Natural killer cell (primary cell): ENCODE measurements around the gene MTOR. TPM values are rescaled to one million over a fixed set of nuclear protein-coding genes. Genes with fewer than 3 reads are reported as not detected.
A peak's percentile ranks its signal among the peaks of the same experiment; 100 is the strongest.
"Not testable (repeated sequence)": the region's sequence is repeated elsewhere in the genome, so short reads cannot be mapped to it uniquely, and the experiment has no call there.

Experiments
- ATAC-seq, 3 donors: fragments of 150-1000 bp in 2 of 3; fragments of 200-7000 bp in 1 of 3; cut with Tn5 transposase; 1 replicate in 1 of 3; 2 replicates in 2 of 3; pipeline ENCODE4 v1.10.0; 2021; ENCODE audit warnings: mild to moderate bottlenecking in 2 of 3, moderate library complexity in 2 of 3
- DNase-seq, 2 donors: peaks; one replicate each; pipeline versions ENCODE4 v3.0.0 to v3.0.0-alpha.2; 2013 to 2021; ENCODE audit warnings: mixed read lengths in 1 of 2
- H3K27ac ChIP-seq: one replicate; pipeline ENCODE4 v1.5.1; 2013; ENCODE audit warnings: mild to moderate bottlenecking, low read length
- H3K27me3 ChIP-seq: one replicate; pipeline ENCODE4 v1.6.1; 2013; ENCODE audit warnings: low read length; ENCODE audit not compliant: control insufficient read depth, insufficient read depth
- H3K36me3 ChIP-seq: one replicate; pipeline ENCODE4 v1.6.1; 2013; ENCODE audit warnings: low read length; ENCODE audit not compliant: control insufficient read depth, insufficient read depth
- H3K4me1 ChIP-seq: one replicate; pipeline ENCODE4 v1.6.1; 2013; ENCODE audit warnings: low read length; ENCODE audit not compliant: control insufficient read depth, insufficient read depth
- H3K4me3 ChIP-seq: one replicate; pipeline ENCODE4 v1.5.1; 2013; ENCODE audit warnings: low read length
- H3K9me3 ChIP-seq: one replicate; pipeline ENCODE4 v1.6.1; 2013; ENCODE audit warnings: low read length; ENCODE audit not compliant: control insufficient read depth, insufficient read depth
- H3K27ac Mint-ChIP-seq, 2 donors: one replicate each; pipeline ENCODE4 v1.8.0; 2022; ENCODE audit warnings: mild to moderate bottlenecking in 2 of 2, mixed read lengths in 2 of 2, moderate library complexity in 1 of 2
- H3K27me3 Mint-ChIP-seq, 2 donors: one replicate each; pipeline ENCODE4 v1.8.0; 2022; ENCODE audit warnings: low read depth in 2 of 2, mixed read lengths in 2 of 2
- H3K36me3 Mint-ChIP-seq: one replicate; pipeline ENCODE4 v1.8.0; 2022; ENCODE audit warnings: mixed read lengths
- H3K4me1 Mint-ChIP-seq, 2 donors: one replicate each; pipeline ENCODE4 v1.8.0; 2022; ENCODE audit warnings: mixed read lengths in 2 of 2
- H3K4me3 Mint-ChIP-seq: one replicate; pipeline ENCODE4 v1.8.0; 2022; ENCODE audit warnings: mild to moderate bottlenecking, moderate library complexity, mixed read lengths
- H3K9me3 Mint-ChIP-seq, 2 donors: one replicate each; pipeline ENCODE4 v1.8.0; 2022; ENCODE audit warnings: mixed read lengths in 2 of 2
- CTCF ChIP-seq: fragments of 200-600 bp; IDR thresholded peaks from one replicate; pipeline ENCODE4 v1.8.0; 2022; ENCODE audit warnings: antibody characterized with exemption
- WGBS: methylation state at CpG from one replicate; pipeline ENCODE4 v1.1.7; 2013; ENCODE audit warnings: missing lambda C conversion rate; ENCODE audit not compliant: insufficient coverage; 5-methylcytosine and 5-hydroxymethylcytosine counted together
- intact Hi-C: fragments of 100-400 bp; cut with micrococcal nuclease; formaldehyde crosslinking; loops from one replicate; pipeline ENCODE4 v1.14.2; 2022
- total RNA-seq, 4 donors: library from RNA; stranded (reverse); fragments of 120-200 nt in 1 of 4; gene quantifications; one replicate each; pipeline versions ENCODE4 v1.2.3 to v1.2.4, GENCODE V29; 2013 to 2022

Gene MTOR
- total RNA-seq, 3 donors from 2014 or later (not counting 1 experiment from before 2014, with no cell fraction given), result 42.7 to 54.6 (median 43.7) TPM

- WGBS, result 17% methylated on average over 4 of the region's 5 CpGs
- no peak for DNase-seq
- H3K9me3 ChIP-seq, result no peaks in the 10 kb centered on the region
- peaks cover 13 to 16% of the 10 kb centered on the region in 2 donors for H3K4me1 Mint-ChIP-seq
- intact Hi-C loops, result loop anchor here (1.0 kb wide), 2 partner anchors 39 to 62 kb away; partner anchors contain the start of gene SRM
- H3K27ac ChIP-seq, result peak overlapping the region; percentile 71
- H3K4me3 ChIP-seq, result peak overlapping the region; percentile 88
- H3K36me3 ChIP-seq, result peaks cover 24% of the 10 kb centered on the region
- H3K4me1 ChIP-seq, result peaks cover 13% of the 10 kb centered on the region
- peak overlapping the region; percentile 98 for H3K4me3 Mint-ChIP-seq
- H3K9me3 Mint-ChIP-seq, result no peaks in the 10 kb centered on the region
- no peaks in the 10 kb centered on the region for H3K27me3 ChIP-seq
- no peak for TF ChIP-seq CTCF
- no peaks in the 10 kb centered on the region for H3K36me3 Mint-ChIP-seq
- ATAC-seq, result no peak
- peak overlapping the region; percentile 89 to 92 for H3K27ac Mint-ChIP-seq
- H3K27me3 Mint-ChIP-seq, result no peaks in the 10 kb centered on the region
Observed at GRCh38 chr1:11098931-11099309, 163.4 kb downstream of the MTOR start.

GRCh38 chr1:11083784-11084183 lies 178.6 kb downstream of the MTOR start:
- intact Hi-C loops, H3K4me3 Mint-ChIP-seq, H3K27me3 Mint-ChIP-seq, H3K9me3 ChIP-seq, H3K4me1 Mint-ChIP-seq, H3K27me3 ChIP-seq, H3K27ac Mint-ChIP-seq, H3K4me3 ChIP-seq, H3K9me3 Mint-ChIP-seq, H3K27ac ChIP-seq, H3K4me1 ChIP-seq, ATAC-seq, DNase-seq: not testable (repeated sequence)
- H3K36me3 ChIP-seq, result peaks cover 52% of the 10 kb centered on the region
- H3K36me3 Mint-ChIP-seq, result peaks cover 35% of the 10 kb centered on the region
- WGBS, result no CpG with 5 or more reads among the region's 3 CpGs

GRCh38 chr1:11080931-11081330 lies 181.4 kb downstream of the MTOR start:
- 89% methylated on average over 12 of the region's 12 CpGs for WGBS
- H3K27me3 Mint-ChIP-seq, result no peaks in the 10 kb centered on the region
- H3K4me1 Mint-ChIP-seq, result no peaks in the 10 kb centered on the region
- no peak overlapping the region for H3K4me3 Mint-ChIP-seq
- no peak for TF ChIP-seq CTCF
- ATAC-seq (no peak), DNase-seq (no peak)
- Histone ChIP-seq H3K27ac (no peak overlapping the region), H3K27me3 (no peaks in the 10 kb centered on the region), H3K4me1 (no peaks in the 10 kb centered on the region), H3K36me3 (peaks cover 56% of the 10 kb centered on the region), H3K4me3 (no peak overlapping the region), H3K9me3 (no peaks in the 10 kb centered on the region)
- H3K27ac Mint-ChIP-seq, result no peak overlapping the region
- H3K9me3 Mint-ChIP-seq, result no peaks in the 10 kb centered on the region
- peaks cover 15% of the 10 kb centered on the region for H3K36me3 Mint-ChIP-seq
- intact Hi-C loops, result no loop called here

GRCh38 chr1:11078631-11079030 lies 183.7 kb downstream of the MTOR start:
- peaks cover 15% of the 10 kb centered on the region for H3K36me3 Mint-ChIP-seq

GRCh38 chr1:11073398-11073797 lies 189.0 kb downstream of the MTOR start:
- H3K4me3 ChIP-seq, H3K27me3 ChIP-seq, H3K27ac Mint-ChIP-seq, DNase-seq, H3K27me3 Mint-ChIP-seq, H3K9me3 Mint-ChIP-seq, intact Hi-C loops, H3K4me1 ChIP-seq, H3K27ac ChIP-seq, H3K4me3 Mint-ChIP-seq, H3K4me1 Mint-ChIP-seq, H3K9me3 ChIP-seq, ATAC-seq: not testable (repeated sequence)
- H3K36me3 ChIP-seq, result peaks cover 84% of the 10 kb centered on the region
- H3K36me3 Mint-ChIP-seq, result peaks cover 24% of the 10 kb centered on the region
- WGBS, result 82% methylated on average over 6 of the region's 7 CpGs

More at GRCh38 chr1:11078631-11079030, 183.7 kb downstream of the MTOR start:
- no peaks in the 10 kb centered on the region for H3K4me1 ChIP-seq
- no peak overlapping the region for H3K4me3 ChIP-seq
- H3K4me1 Mint-ChIP-seq, result no peaks in the 10 kb centered on the region
- 98% methylated on average over 2 of the region's 2 CpGs for WGBS
- H3K4me3 Mint-ChIP-seq, result no peak overlapping the region
- H3K36me3 ChIP-seq, result peaks cover 73% of the 10 kb centered on the region
- intact Hi-C loops, result no loop called here
- no peaks in the 10 kb centered on the region for H3K9me3 ChIP-seq
- H3K27ac ChIP-seq, result no peak overlapping the region
- no peak overlapping the region for H3K27ac Mint-ChIP-seq
- no peaks in the 10 kb centered on the region for H3K9me3 Mint-ChIP-seq
- no peak for TF ChIP-seq CTCF
- no peaks in the 10 kb centered on the region for H3K27me3 ChIP-seq
- no peaks in the 10 kb centered on the region for H3K27me3 Mint-ChIP-seq
- DNase-seq (no peak), ATAC-seq (no peak)
